Measurements from ENCODE around the gene PKD1. TPM values are rescaled to one million over a fixed set of nuclear protein-coding genes. Genes with fewer than 3 reads are reported as not detected.
A peak's percentile ranks its signal among the peaks of the same experiment; 100 is the strongest.

The PKD1 gene
- total RNA-seq, 4 donors from 2014 or later: 209 to 446 (median 293) TPM

DNA sequence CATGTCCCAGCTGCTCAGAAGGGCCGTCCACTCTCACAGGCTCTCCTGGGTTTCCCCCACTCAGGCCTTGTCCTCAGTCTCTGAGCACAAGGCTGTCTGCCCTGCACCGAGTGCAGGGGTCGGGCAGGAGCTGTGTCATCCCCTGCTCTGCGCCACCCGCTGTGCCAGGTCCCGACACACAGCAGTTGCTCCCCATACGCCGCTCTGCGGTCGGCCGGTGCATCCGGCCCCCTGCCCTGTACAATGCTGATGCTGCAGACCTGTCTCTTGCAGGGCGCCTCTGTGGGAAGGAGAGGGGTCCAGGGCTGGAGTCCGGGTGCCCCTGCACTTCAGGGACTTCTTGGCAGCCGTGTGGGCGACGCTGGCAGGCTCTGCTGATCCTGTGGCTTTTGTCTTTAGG lies 81.8 kb downstream of the PKD1 start:
- 99% methylated on average over 9 of the region's 17 CpGs for WGBS
- TF ChIP-seq, protein P1, sequence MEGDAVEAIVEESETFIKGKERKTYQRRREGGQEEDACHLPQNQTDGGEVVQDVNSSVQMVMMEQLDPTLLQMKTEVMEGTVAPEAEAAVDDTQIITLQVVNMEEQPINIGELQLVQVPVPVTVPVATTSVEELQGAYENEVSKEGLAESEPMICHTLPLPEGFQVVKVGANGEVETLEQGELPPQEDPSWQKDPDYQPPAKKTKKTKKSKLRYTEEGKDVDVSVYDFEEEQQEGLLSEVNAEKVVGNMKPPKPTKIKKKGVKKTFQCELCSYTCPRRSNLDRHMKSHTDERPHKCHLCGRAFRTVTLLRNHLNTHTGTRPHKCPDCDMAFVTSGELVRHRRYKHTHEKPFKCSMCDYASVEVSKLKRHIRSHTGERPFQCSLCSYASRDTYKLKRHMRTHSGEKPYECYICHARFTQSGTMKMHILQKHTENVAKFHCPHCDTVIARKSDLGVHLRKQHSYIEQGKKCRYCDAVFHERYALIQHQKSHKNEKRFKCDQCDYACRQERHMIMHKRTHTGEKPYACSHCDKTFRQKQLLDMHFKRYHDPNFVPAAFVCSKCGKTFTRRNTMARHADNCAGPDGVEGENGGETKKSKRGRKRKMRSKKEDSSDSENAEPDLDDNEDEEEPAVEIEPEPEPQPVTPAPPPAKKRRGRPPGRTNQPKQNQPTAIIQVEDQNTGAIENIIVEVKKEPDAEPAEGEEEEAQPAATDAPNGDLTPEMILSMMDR (IDR thresholded peaks at IDR 0.05): no peak
- TF ChIP-seq POLR2A (IDR thresholded peaks at IDR 0.05): no peak
- TF ChIP-seq POLR2AphosphoS5 (IDR thresholded peaks at IDR 0.05): no peak
- TF ChIP-seq EP300 (IDR thresholded peaks at IDR 0.05): no peak
- Histone ChIP-seq H3K36me3 (peaks cover 77% of the 10 kb centered on the region), H3K27ac (no peak overlapping the region), H3K9me3 (no peaks in the 10 kb centered on the region), H3K27me3 (no peaks in the 10 kb centered on the region), H3K4me1 (peaks cover 5% of the 10 kb centered on the region), H3K4me3 (no peak overlapping the region)
- no peak for DNase-seq (ENCODE audit: low spot score in 2 of 2)

DNA sequence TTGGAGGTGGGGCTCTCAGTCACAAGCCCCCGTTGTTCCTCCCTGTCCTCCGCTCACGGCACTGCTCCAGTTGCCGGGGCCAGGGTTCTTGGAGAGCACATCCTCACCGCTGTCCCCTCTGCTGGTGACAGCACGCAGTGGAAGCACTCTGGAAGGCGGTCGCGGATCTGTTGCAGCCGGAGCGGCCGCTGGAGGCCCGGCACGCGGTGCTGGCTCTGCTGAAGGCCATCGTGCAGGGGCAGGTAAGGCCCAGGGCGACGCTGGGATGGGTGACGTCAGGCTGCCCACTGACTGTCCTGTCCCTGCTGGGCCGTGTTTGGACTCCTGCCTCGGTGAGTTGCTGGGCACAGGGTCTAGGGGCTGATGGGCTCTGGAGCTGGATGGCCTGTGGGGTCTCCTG lies 82.5 kb downstream of the PKD1 start:
- no peaks in the 10 kb centered on the region for H3K27me3 ChIP-seq
- TF ChIP-seq EP300 (IDR thresholded peaks at IDR 0.05) (no peak), POLR2A (IDR thresholded peaks at IDR 0.05) (no peak), POLR2AphosphoS5 (IDR thresholded peaks at IDR 0.05) (no peak)
- TF ChIP-seq, protein P1 (IDR thresholded peaks at IDR 0.05): no peak
- no peak overlapping the region for H3K4me3 ChIP-seq
- H3K9me3 ChIP-seq: no peaks in the 10 kb centered on the region
- H3K36me3 ChIP-seq: peaks cover 71% of the 10 kb centered on the region
- no peak for DNase-seq (ENCODE audit: low spot score in 2 of 2)
- no peak overlapping the region for H3K27ac ChIP-seq
- peaks cover 11% of the 10 kb centered on the region for H3K4me1 ChIP-seq
- WGBS: 80% methylated on average over 1 of the region's 21 CpGs

DNA sequence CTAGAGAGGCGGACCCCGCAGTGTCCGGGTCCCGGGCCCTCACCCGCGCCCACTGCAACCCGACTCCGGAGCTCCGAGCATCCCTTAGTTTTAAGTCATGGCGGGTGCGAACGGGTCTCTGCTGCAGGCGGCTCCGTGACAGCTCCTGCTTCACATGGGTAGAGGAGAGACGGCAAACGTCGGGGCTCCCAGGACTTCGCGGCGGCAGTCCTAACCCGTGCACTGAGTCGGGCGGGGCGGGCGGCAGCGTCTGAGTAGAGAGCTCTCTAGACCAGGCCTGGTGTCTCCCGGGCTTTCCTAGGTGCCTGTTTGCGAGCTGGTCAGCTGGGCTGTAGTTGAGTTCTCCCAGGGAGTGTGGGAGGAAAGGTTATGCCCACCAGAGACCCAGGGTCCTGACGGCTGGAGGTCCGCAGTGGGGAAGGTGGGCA lies 87.6 kb downstream of the PKD1 start:
- DNase-seq (ENCODE audit: low spot score in 2 of 2): no peak
- Histone ChIP-seq H3K27me3 (no peaks in the 10 kb centered on the region), H3K27ac (peak overlapping the region; percentile 56), H3K4me1 (peaks cover 43% of the 10 kb centered on the region), H3K36me3 (peaks cover 24% of the 10 kb centered on the region), H3K9me3 (no peaks in the 10 kb centered on the region), H3K4me3 (peak overlapping the region; percentile 75)
- WGBS: 0% methylated on average over 6 of the region's 30 CpGs
- TF ChIP-seq, protein P1 (IDR thresholded peaks at IDR 0.05): no peak
- TF ChIP-seq EP300 (IDR thresholded peaks at IDR 0.05): no peak
- no peak for TF ChIP-seq POLR2AphosphoS5 (IDR thresholded peaks at IDR 0.05)
- no peak for TF ChIP-seq POLR2A (IDR thresholded peaks at IDR 0.05)

DNA sequence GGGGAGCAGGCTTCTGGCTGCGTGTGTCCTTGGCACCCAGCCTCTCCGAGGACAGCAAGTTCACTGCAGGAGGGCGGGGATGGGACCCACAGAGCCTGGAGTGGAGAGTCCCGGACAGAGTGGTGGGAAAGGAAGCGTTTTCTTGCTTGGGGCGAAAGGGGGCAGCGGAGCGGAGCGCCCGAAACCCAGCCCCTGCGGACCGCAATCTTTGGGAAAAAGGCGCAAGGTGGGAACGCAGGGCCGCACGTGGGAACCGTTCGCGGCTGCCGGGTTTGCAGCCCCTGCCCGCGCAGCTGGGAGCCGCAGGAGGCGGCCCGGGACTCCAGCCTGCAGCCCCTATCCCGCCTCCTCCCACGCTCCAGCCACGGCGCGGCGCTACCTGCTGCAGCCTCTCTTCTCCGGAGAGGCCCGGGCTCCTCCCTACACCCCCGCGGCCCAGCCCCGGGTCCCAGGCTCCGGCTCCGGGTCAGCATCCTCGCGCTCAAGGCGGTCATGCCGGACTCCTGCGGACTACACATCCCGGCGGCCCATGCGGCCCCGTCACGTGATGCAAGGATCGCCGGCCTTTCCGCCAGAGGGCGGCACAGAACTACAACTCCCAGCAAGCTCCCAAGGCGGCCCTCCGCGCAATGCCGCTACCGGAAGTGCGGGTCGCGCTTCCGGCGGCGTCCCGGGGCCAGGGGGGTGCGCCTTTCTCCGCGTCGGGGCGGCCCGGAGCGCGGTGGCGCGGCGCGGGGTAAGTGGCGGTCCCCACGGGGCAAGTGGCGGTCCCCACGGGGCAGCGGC lies 88.2 kb downstream of the PKD1 start, which contains the start of the genes NTHL1 and TSC2:
TSS of gene NTHL1 (minus strand) at position 505 of the 786 bp plus-strand sequence. CDS start at position 494, 11 bp downstream.
TSS of gene TSC2 (plus strand) at position 656 of the 786 bp plus-strand sequence. CDS start 631 bp downstream, outside the sequence.
- WGBS: 2% methylated on average over 15 of the region's 81 CpGs
- H3K36me3 ChIP-seq: peaks cover 18% of the 10 kb centered on the region
- H3K27me3 ChIP-seq: no peaks in the 10 kb centered on the region
- peak within 1 kb of the TSS; percentile 56 for H3K27ac ChIP-seq
- H3K9me3 ChIP-seq: no peaks in the 10 kb centered on the region
- TF ChIP-seq, protein P1 (IDR thresholded peaks at IDR 0.05): peak in 1 of 2 donors; percentile 64
- peak in 2 of 3 donors; percentile 45 to 54 for TF ChIP-seq POLR2AphosphoS5 (IDR thresholded peaks at IDR 0.05)
- TF ChIP-seq POLR2A (IDR thresholded peaks at IDR 0.05): no peak
- H3K4me3 ChIP-seq: peak within 1 kb of the TSS; percentile 75
- DNase-seq (ENCODE audit: low spot score in 2 of 2): peak; percentile 97 to 98
- H3K4me1 ChIP-seq: peaks cover 45% of the 10 kb centered on the region

DNA sequence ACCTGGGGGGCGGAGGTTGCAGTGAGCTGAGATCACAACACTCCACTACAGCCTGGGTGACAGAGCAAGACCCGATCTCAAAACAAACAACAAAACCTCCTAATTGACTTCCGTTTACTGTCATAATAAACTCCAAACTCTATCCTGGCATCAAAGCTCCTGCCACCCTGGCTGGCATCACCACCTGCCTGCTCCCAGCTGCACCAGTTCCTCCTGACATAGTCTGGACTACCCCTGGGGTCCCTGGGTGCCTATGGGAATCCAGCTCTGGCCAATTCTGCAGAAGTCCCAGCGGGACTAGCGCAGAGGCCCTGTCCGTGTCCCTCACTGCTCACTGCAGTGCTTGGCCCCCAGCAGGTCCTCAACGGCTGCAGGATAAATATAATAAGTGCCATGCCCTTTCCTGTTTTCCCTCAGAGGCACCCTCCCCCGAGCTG lies 88.8 kb downstream of the PKD1 start:
- 23% methylated on average over 7 of the region's 8 CpGs for WGBS
- Histone ChIP-seq H3K9me3 (no peaks in the 10 kb centered on the region), H3K36me3 (peaks cover 13% of the 10 kb centered on the region), H3K4me3 (peak overlapping the region; percentile 75), H3K27ac (no peak overlapping the region), H3K27me3 (no peaks in the 10 kb centered on the region), H3K4me1 (peaks cover 50% of the 10 kb centered on the region)
- DNase-seq (ENCODE audit: low spot score in 2 of 2): peak in 1 of 2 donors; percentile 60
- no peak for TF ChIP-seq EP300 (IDR thresholded peaks at IDR 0.05)
- TF ChIP-seq POLR2A (IDR thresholded peaks at IDR 0.05): no peak
- TF ChIP-seq, protein P1 (IDR thresholded peaks at IDR 0.05): no peak
- no peak for TF ChIP-seq POLR2AphosphoS5 (IDR thresholded peaks at IDR 0.05)

All from suprapubic skin (tissue), 4 donors.